GM12878 (cell line): ENCODE results near the gene ARHGDIG. TPM values are rescaled to one million over a fixed set of nuclear protein-coding genes. Genes with fewer than 3 reads are reported as not detected.

Experiments used
- BHLHE40 ChIP-seq, 2 experiments: fragments of 450-650 bp in 1 of 2; IDR thresholded peaks; 2 replicates each; pipeline ENCODE4 v1.6.1; 2011 to 2017; ENCODE audit warnings: low read depth in 2 of 2, borderline replicate concordance in 1 of 2, improper control_type of control experiment in 1 of 2, low read length in 1 of 2, mild to moderate bottlenecking in 1 of 2
- EGR1 ChIP-seq, 2 experiments: IDR thresholded peaks; 1 replicate in 1 of 2; 2 replicates in 1 of 2; pipeline ENCODE4 v1.6.1; 2011 to 2012; ENCODE audit warnings: low read depth in 2 of 2, low read length in 2 of 2, borderline replicate concordance in 1 of 2, mild to moderate bottlenecking in 1 of 2, moderate library complexity in 1 of 2
- FOXM1 ChIP-seq: IDR thresholded peaks from 2 replicates; pipeline ENCODE4 v1.6.1; 2012; ENCODE audit warnings: low read depth, mild to moderate bottlenecking, inconsistent platforms, low read length, moderate library complexity
- HCFC1 ChIP-seq: fragments of 150-350 bp; IDR thresholded peaks from 2 replicates; pipeline ENCODE4 v1.6.1; 2014; ENCODE audit warnings: low read length
- KDM1A ChIP-seq: fragments of 200-600 bp; sonication (generic); IDR thresholded peaks from 2 replicates; pipeline ENCODE4 v1.6.1; 2016; ENCODE audit warnings: borderline replicate concordance
- MTA3 ChIP-seq: IDR thresholded peaks from 2 replicates; pipeline ENCODE4 v1.6.1; 2012; ENCODE audit warnings: low read length, inconsistent platforms, borderline replicate concordance
- NFIC ChIP-seq: IDR thresholded peaks from 2 replicates; pipeline ENCODE4 v1.6.1; 2012; ENCODE audit warnings: low read depth, mild to moderate bottlenecking, inconsistent platforms, low read length, moderate library complexity
- RFX5 ChIP-seq: IDR thresholded peaks from 2 replicates; pipeline ENCODE4 v1.6.1; 2011; ENCODE audit warnings: low read depth, low read length, improper control_type of control experiment
- SMAD5 ChIP-seq: IDR thresholded peaks from 2 replicates; pipeline ENCODE4 v1.6.1; 2016; ENCODE audit warnings: antibody characterized with exemption, low read depth
- STAT3 ChIP-seq: IDR thresholded peaks from 2 replicates; pipeline ENCODE4 v1.6.1; 2011; ENCODE audit warnings: low read depth, low read length, improper control_type of control experiment
- TCF12 ChIP-seq: IDR thresholded peaks from 2 replicates; pipeline ENCODE4 v1.6.1; 2011; ENCODE audit warnings: low read depth, mild to moderate bottlenecking, low read length
- TCF3 ChIP-seq: IDR thresholded peaks from 2 replicates; pipeline ENCODE4 v1.6.1; 2012; ENCODE audit warnings: low read depth, mild to moderate bottlenecking, low read length, borderline replicate concordance; ENCODE audit not compliant: insufficient read depth
- ZBED1 ChIP-seq: IDR thresholded peaks from 2 replicates; pipeline ENCODE4 v1.6.1; 2016; ENCODE audit warnings: borderline replicate concordance
- ZBTB11 ChIP-seq: fragments of 450-650 bp; formaldehyde crosslinking; IDR thresholded peaks from 2 replicates; pipeline ENCODE4 v1.5.0; 2022; ENCODE audit warnings: mild to moderate bottlenecking, missing genetic modification characterization
- polyA plus RNA-seq, 11 experiments: library from polyadenylated mRNA; depleted of rRNA in 4 of 11; unstranded in 6 of 11; stranded (reverse) in 5 of 11; fragments of >200 nt; fragmentation: Nextera tagmentation in 4 of 11; fragmentation: Illumina TruSeq in 1 of 11; extraction: Ambion mirVana in 4 of 11; extraction: Trizol in 1 of 11; gene quantifications; 1 replicate in 1 of 11; 2 replicates in 10 of 11; pipeline versions ENCODE4 v1.2.1 to v1.2.3, GENCODE V29; 2011 to 2016; ENCODE audit warnings: inconsistent platforms in 2 of 11, missing spikeins in 2 of 11, low read depth in 1 of 11
- total RNA-seq, 4 experiments: library from RNA; depleted of rRNA in 3 of 4; stranded (reverse); fragments of >200 nt in 3 of 4; fragmentation: Illumina TruSeq in 1 of 4; extraction: Trizol in 1 of 4; gene quantifications; 2 replicates each; pipeline versions ENCODE4 v1.2.1 to v1.2.3, GENCODE V29; 2013 to 2021
- TF ChIP-seq, protein P1 (sequence below): IDR thresholded peaks from 2 replicates; pipeline ENCODE4 v1.6.1; 2011; ENCODE audit warnings: borderline replicate concordance, low read depth, mild to moderate bottlenecking, moderate library complexity, mixed read lengths, low read length; ENCODE audit not compliant: insufficient read depth; ENCODE audit errors: extremely low read length
- TF ChIP-seq, protein P2 (sequence below): fragments of 450-650 bp; IDR thresholded peaks from 2 replicates; pipeline ENCODE4 v1.6.1; 2017; ENCODE audit warnings: mild to moderate bottlenecking, moderate library complexity

Gene ARHGDIG
- total and polyA plus RNA-seq, 10 of the 15 experiments (the other 5 are each of a cell fraction or from before 2014, with no cell fraction given): not detected

DNA sequence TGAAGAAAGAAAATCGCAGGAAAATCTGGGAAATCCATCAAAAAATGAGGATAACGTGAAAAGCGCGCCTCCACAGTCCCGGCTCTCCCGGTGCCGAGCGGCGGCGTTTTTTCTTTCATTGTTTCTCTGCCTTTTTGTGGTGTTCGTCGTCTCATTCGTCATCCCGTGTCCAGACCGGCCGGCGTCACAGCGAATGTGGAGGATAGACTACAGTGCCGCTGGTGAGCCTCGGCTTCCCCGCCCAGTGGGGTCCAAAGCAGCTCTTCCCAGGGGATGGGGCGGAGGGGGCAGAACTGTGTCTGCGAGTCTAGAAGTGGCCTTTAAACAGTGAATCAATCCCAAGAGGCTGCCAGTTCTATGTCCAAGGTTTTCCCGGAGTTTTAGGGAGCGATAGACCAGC lies 25.9 kb upstream of the ARHGDIG start (continued):
- TF ChIP-seq ZBTB11 (CRISPR knock-in tag) (no peak), TCF3 (no peak), STAT3 (no peak), RFX5 (no peak), EGR1 (IDR thresholded peaks at IDR 0.05; ENCODE audit: borderline replicate concordance in 1 of 2, low read depth in 2 of 2, low read length in 2 of 2) (no peak), MTA3 (no peak), HCFC1 (no peak), SMAD5 (no peak), TCF12 (no peak), FOXM1 (no peak), KDM1A (no peak), BHLHE40 (IDR thresholded peaks at IDR 0.05; ENCODE audit: borderline replicate concordance in 1 of 2, low read depth in 2 of 2, low read length in 1 of 2) (no peak), ZBED1 (no peak), NFIC (no peak)
- TF ChIP-seq, protein P1, sequence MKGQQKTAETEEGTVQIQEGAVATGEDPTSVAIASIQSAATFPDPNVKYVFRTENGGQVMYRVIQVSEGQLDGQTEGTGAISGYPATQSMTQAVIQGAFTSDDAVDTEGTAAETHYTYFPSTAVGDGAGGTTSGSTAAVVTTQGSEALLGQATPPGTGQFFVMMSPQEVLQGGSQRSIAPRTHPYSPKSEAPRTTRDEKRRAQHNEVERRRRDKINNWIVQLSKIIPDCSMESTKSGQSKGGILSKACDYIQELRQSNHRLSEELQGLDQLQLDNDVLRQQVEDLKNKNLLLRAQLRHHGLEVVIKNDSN: no peak
- TF ChIP-seq, protein P2, sequence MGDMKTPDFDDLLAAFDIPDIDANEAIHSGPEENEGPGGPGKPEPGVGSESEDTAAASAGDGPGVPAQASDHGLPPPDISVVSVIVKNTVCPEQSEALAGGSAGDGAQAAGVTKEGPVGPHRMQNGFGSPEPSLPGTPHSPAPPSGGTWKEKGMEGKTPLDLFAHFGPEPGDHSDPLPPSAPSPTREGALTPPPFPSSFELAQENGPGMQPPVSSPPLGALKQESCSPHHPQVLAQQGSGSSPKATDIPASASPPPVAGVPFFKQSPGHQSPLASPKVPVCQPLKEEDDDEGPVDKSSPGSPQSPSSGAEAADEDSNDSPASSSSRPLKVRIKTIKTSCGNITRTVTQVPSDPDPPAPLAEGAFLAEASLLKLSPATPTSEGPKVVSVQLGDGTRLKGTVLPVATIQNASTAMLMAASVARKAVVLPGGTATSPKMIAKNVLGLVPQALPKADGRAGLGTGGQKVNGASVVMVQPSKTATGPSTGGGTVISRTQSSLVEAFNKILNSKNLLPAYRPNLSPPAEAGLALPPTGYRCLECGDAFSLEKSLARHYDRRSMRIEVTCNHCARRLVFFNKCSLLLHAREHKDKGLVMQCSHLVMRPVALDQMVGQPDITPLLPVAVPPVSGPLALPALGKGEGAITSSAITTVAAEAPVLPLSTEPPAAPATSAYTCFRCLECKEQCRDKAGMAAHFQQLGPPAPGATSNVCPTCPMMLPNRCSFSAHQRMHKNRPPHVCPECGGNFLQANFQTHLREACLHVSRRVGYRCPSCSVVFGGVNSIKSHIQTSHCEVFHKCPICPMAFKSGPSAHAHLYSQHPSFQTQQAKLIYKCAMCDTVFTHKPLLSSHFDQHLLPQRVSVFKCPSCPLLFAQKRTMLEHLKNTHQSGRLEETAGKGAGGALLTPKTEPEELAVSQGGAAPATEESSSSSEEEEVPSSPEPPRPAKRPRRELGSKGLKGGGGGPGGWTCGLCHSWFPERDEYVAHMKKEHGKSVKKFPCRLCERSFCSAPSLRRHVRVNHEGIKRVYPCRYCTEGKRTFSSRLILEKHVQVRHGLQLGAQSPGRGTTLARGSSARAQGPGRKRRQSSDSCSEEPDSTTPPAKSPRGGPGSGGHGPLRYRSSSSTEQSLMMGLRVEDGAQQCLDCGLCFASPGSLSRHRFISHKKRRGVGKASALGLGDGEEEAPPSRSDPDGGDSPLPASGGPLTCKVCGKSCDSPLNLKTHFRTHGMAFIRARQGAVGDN: no peak
